ENCODE measurements around the gene TDRD3.

The TDRD3 gene

DNA sequence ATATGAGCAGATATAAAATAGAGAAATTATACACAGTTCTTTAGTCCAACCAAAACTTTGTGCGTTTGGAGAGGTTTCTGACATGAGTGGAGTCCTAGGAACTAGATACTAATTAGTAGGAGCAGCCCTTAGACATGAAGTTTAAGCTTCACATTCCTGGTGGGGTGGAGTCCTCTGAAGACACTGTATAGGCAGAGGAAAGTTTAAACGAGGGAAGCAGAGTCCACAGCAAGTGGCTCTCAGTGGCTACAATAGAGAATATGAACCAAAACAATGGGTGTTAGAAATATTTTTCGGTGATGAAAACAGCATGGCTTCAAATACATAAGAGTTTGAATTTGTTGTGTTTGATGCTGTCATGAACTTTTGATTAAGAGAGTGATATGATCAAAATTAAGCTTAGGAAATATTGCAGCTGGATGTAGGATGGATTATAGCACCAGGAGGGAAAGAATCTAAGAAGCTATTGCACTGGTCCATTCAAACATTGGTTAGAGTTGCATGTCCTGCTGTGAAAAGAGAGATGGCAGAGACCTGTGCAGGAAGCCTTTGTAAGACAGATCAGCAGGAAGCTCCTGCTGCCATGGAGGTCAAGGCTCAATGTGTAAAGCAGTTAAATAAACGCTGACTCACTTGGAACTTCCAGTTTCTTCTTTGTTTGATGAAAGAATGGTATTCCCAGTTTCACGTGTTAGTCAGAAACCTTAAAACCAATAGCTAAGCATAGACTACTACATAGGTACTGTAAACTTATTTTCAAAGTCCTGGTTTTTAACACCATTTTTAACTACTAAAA is 175.2 kb downstream of the TDRD3 start:
- H3K4me3 ChIP-seq (ENCODE audit: low read depth, low read length): no peak overlapping the region
- TF ChIP-seq, protein P1, sequence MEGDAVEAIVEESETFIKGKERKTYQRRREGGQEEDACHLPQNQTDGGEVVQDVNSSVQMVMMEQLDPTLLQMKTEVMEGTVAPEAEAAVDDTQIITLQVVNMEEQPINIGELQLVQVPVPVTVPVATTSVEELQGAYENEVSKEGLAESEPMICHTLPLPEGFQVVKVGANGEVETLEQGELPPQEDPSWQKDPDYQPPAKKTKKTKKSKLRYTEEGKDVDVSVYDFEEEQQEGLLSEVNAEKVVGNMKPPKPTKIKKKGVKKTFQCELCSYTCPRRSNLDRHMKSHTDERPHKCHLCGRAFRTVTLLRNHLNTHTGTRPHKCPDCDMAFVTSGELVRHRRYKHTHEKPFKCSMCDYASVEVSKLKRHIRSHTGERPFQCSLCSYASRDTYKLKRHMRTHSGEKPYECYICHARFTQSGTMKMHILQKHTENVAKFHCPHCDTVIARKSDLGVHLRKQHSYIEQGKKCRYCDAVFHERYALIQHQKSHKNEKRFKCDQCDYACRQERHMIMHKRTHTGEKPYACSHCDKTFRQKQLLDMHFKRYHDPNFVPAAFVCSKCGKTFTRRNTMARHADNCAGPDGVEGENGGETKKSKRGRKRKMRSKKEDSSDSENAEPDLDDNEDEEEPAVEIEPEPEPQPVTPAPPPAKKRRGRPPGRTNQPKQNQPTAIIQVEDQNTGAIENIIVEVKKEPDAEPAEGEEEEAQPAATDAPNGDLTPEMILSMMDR (IDR thresholded peaks at IDR 0.05; ENCODE audit: borderline replicate concordance, insufficient read depth, low read depth, low read length): no peak

DNA sequence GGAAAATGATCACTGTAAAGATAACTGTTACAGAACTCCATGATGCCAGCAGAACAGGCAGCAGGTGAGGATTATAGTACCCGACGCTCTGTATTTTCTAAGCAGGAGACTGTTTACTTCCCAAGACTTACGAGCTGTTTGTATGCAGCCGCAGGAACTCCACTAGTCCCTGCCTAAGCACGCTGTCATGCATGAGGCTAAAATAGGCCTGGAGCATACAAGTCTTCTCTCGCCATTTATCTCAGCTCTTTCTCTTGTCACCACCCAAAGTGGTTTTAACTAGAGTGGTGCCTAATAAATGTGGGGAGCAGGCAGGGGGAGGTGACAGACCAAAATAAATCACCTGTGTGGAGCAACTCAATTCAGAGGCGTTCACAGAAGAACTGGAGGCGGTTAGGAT is 175.8 kb downstream of the TDRD3 start:
- no peak overlapping the region for H3K4me3 ChIP-seq (ENCODE audit: low read depth, low read length)
- TF ChIP-seq, protein P1 (IDR thresholded peaks at IDR 0.05; ENCODE audit: borderline replicate concordance, insufficient read depth, low read depth, low read length): no peak

DNA sequence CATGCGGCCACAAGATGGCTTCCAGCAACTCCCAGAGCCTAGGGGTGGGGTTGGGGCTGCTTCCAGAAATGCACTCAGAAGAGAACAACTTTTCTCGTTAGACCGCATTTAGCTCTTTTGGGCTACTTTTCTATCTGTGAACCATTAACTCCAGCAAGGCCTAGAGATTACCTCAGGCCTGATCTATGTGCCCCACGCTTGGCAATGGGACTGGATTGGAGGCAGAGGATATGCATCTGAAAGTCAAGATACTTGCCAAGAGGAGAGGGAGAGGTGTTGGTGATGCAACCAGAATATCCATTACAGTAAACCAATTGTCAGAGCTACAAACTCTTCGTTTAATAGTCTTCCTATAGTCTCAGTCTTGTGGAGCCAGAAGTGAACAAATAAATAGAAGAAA is 177.7 kb downstream of the TDRD3 start:
- TF ChIP-seq, protein P1 (IDR thresholded peaks at IDR 0.05; ENCODE audit: borderline replicate concordance, insufficient read depth, low read depth, low read length): no peak
- H3K4me3 ChIP-seq (ENCODE audit: low read depth, low read length): no peak overlapping the region

DNA sequence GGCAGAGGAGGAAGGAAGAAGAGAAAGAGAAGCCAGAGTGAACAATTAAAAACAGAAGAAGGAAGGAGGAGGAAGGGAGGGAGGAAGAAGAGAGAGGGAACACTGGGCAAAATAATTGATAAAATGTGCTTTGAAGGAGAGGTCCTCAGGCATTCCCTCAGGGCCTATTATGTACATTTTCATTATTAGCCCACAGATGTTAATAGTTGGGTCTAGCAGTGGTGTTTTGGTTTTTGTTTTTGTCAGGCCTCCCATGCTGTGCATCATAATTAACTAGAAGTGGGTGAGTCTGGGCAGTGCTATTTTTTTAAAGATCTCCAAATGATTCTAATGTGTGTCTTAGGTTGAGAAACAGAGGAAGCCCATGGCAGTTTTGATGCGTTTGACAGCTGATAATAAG is 178.1 kb downstream of the TDRD3 start:
- H3K4me3 ChIP-seq (ENCODE audit: low read depth, low read length): no peak overlapping the region
- TF ChIP-seq, protein P1 (IDR thresholded peaks at IDR 0.05; ENCODE audit: borderline replicate concordance, insufficient read depth, low read depth, low read length): no peak

DNA sequence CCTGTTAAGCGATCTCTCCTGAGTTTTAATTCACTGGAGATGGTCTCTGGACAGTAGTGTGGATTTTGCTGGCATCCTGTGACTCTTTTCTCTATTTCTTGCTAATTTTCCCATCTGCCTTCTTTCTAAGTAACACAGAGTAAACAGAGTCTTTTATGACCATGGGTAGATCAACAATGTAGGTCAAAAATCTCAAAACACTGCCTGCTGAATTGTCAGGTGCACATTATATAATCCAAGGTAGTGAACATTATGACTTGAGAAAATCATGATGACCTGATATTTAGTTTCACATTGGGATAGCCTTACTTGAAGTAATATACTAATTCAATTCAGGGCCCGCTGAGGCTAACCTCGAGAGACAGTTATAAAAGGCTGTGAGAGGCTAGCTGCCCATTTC is 180.7 kb downstream of the TDRD3 start:
- no peak overlapping the region for H3K4me3 ChIP-seq (ENCODE audit: low read depth, low read length)
- TF ChIP-seq, protein P1 (IDR thresholded peaks at IDR 0.05; ENCODE audit: borderline replicate concordance, insufficient read depth, low read depth, low read length): no peak

DNA sequence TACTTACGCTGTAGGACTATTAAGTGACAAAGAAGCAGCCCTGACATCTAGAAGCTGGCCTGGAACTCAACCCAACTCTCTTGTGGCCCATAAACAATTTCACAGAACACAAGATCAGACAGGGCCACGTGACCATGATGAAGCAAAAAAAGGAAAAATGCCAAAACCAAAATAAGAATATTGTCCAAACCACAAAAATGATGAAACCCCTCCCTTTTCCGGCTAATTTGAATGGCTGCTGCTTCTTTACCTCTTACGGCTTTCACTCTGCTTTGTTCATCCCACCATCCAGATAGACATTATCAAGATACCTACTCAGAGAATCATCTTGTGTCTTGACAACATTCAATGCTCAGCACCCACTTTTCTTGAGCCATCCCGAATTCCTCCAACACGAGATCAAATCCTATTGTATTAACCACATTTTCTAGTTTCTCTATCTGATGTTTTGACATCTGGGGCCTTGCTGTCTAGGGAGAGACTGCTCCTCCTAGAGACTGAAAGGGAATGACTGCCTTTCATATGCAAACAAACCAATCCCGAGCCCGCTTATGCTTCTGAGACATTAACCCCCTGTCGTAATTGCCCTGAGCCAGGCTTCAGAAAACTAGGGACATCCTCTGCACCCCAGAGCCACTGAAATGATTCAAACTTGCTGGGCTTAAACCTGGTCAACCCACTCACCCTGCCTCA is 186.3 kb downstream of the TDRD3 start:
- H3K4me3 ChIP-seq (ENCODE audit: low read depth, low read length): no peak overlapping the region
- TF ChIP-seq, protein P1 (IDR thresholded peaks at IDR 0.05; ENCODE audit: borderline replicate concordance, insufficient read depth, low read depth, low read length): no peak
